Ishikawa (cell line): ENCODE results near the gene ADK.

ENCODE experiments used
- CREB1 ChIP-seq: IDR thresholded peaks from 2 replicates; pipeline ENCODE4 v1.6.1; 2012; ENCODE audit warnings: low read depth
- EP300 ChIP-seq: IDR thresholded peaks from 2 replicates; pipeline ENCODE4 v1.6.1; 2012; ENCODE audit warnings: borderline replicate concordance
- TAF1 ChIP-seq: IDR thresholded peaks from 2 replicates; pipeline ENCODE4 v1.6.1; 2012; ENCODE audit warnings: low read depth, mild to moderate bottlenecking
- USF1 ChIP-seq: IDR thresholded peaks from 2 replicates; pipeline ENCODE4 v1.6.1; 2012
- YY1 ChIP-seq: IDR thresholded peaks from 2 replicates; pipeline ENCODE4 v1.6.1; 2012; ENCODE audit warnings: low read depth

DNA sequence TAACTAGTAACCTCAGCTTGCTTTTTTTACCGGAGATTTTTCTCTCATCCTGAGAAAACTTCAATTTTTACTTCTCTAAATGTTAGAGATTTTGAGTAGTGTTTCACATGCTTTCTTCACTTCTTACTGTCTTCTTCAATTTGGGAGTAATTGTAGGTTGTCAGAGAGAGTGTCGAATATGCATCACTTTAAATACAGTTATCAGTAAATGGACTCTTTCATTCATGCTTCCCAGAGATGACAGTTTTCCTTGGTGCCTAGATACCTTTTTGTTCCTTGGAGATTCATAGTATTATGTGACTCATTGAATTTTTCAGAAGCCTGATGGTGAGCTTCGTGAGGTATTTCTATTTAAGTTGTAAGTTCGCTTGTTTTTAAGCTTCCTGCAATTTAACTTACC, 169.7 kb downstream of the ADK start:
- TF ChIP-seq YY1 = no peak
- no peak for TF ChIP-seq USF1
- TF ChIP-seq CREB1 = no peak
- no peak for TF ChIP-seq TAF1
- TF ChIP-seq EP300 = no peak
